ENCODE measurements around the gene RNF213. TPM values are rescaled to one million over a fixed set of nuclear protein-coding genes. Genes with fewer than 3 reads are reported as not detected.

Gene RNF213
- total RNA-seq, 6 experiments from 2014 or later: 59.1 to 87.7 (median 73.0) TPM

- 96% methylated on average over 15 of the region's 15 CpGs for WGBS (ENCODE audit: insufficient coverage, low coverage, low lambda C conversion rate, missing lambda C conversion rate)
- ATAC-seq (no peak), DNase-seq (no peak)
- Histone ChIP-seq H3K27me3 (no peaks in the 10 kb centered on the region), H3K27ac (no peak overlapping the region), H3K4me1 (no peaks in the 10 kb centered on the region), H3K4me3 (no peak overlapping the region), H3K9me3 (no peaks in the 10 kb centered on the region), H3K36me3 (peaks cover 0 to 49% (median 29%) of the 10 kb centered on the region in 4 donors)
- TF ChIP-seq POLR2A (IDR thresholded peaks at IDR 0.05): no peak
- TF ChIP-seq, protein P1, sequence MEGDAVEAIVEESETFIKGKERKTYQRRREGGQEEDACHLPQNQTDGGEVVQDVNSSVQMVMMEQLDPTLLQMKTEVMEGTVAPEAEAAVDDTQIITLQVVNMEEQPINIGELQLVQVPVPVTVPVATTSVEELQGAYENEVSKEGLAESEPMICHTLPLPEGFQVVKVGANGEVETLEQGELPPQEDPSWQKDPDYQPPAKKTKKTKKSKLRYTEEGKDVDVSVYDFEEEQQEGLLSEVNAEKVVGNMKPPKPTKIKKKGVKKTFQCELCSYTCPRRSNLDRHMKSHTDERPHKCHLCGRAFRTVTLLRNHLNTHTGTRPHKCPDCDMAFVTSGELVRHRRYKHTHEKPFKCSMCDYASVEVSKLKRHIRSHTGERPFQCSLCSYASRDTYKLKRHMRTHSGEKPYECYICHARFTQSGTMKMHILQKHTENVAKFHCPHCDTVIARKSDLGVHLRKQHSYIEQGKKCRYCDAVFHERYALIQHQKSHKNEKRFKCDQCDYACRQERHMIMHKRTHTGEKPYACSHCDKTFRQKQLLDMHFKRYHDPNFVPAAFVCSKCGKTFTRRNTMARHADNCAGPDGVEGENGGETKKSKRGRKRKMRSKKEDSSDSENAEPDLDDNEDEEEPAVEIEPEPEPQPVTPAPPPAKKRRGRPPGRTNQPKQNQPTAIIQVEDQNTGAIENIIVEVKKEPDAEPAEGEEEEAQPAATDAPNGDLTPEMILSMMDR (IDR thresholded peaks at IDR 0.05): no peak
- intact Hi-C loops (cut with DNase I): no loop called here
Measured at GRCh38 chr17:80320496-80320895, 59.8 kb downstream of the RNF213 start.

DNA sequence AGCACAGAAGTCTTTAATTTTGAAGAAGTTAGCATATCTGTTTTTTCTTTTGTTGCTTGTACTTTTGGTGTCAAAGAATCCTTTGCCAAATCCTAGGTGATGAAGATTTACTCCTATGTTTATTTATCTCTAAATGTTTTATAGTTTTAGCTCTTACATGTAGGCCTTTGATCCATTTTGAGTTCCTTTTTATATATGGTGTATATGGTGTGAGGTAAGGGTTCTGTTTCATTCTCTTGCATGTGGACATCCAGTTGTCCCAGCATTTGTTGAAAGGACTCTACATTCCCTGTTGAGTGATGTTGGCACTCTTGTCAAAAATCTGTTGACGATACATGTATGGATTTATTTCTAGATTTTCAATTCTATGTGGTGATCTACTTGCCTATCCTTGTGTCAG, 62.2 kb downstream of the RNF213 start:
- no peak overlapping the region for H3K27ac ChIP-seq
- H3K9me3 ChIP-seq: no peaks in the 10 kb centered on the region
- no peaks in the 10 kb centered on the region for H3K27me3 ChIP-seq
- ATAC-seq (no peak), DNase-seq (no peak)
- peaks cover 0 to 61% (median 26%) of the 10 kb centered on the region in 4 donors for H3K36me3 ChIP-seq
- H3K4me3 ChIP-seq: no peak overlapping the region
- no peaks in the 10 kb centered on the region for H3K4me1 ChIP-seq
- TF ChIP-seq, protein P1 (IDR thresholded peaks at IDR 0.05): no peak
- TF ChIP-seq POLR2A (IDR thresholded peaks at IDR 0.05): no peak
- WGBS (ENCODE audit: insufficient coverage, low coverage, low lambda C conversion rate, missing lambda C conversion rate): 89% methylated on average over 1 of the region's 1 CpG
- intact Hi-C loops (cut with DNase I): no loop called here

DNA sequence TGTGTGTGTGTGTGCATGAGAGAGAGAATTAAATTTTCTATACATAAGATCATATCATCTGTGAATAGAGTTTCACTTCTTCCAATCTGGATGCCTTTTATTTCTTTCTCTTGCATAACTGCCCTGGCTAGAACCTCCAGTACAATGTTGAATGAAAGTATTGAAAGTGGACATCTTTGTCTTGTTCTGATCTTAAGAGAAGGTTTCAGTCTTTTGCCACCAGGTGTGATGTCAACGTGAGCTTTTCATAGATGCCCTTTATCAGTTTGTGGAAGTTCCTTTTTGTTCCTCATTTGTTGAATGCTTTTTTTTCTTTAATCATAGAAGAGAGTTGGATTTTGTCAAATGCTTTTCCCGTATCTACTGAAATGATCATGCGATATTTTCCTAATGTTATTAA, 63.3 kb downstream of the RNF213 start:
- TF ChIP-seq, protein P1 (IDR thresholded peaks at IDR 0.05): no peak
- no peak for TF ChIP-seq POLR2A (IDR thresholded peaks at IDR 0.05)
- no peaks in the 10 kb centered on the region for H3K9me3 ChIP-seq
- no peaks in the 10 kb centered on the region for H3K4me1 ChIP-seq
- ATAC-seq (no peak), DNase-seq (no peak)
- intact Hi-C loops (cut with DNase I): no loop called here
- no peaks in the 10 kb centered on the region for H3K27me3 ChIP-seq
- no peak overlapping the region for H3K27ac ChIP-seq
- 93% methylated on average over 2 of the region's 3 CpGs for WGBS (ENCODE audit: insufficient coverage, low coverage, low lambda C conversion rate, missing lambda C conversion rate)
- peaks cover 0 to 63% (median 23%) of the 10 kb centered on the region in 4 donors for H3K36me3 ChIP-seq
- H3K4me3 ChIP-seq: no peak overlapping the region

DNA sequence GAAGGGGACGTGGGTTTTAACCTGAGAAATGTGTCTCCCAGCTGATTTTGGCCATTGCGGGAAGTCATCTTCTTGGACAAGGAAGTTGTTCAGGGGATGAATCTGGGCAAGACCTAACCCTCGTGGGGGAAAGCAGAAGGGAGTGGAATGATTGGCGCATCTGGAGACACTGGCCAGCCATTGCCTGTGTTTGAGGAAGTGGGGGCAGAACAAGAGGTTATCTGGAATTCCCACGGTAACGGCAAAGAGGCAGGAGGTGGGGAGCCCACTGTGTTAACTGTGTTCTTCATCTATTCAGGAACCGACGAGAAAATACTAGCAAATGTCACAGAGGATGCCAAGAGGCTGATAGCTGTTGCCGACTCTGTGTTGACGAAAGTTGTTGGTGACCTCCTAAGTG, 66.9 kb downstream of the RNF213 start:
- intact Hi-C loops (cut with DNase I): no loop called here
- no peak for TF ChIP-seq POLR2A (IDR thresholded peaks at IDR 0.05)
- TF ChIP-seq, protein P1 (IDR thresholded peaks at IDR 0.05): no peak
- H3K27ac ChIP-seq: no peak overlapping the region

More for the DNA sequence above, 66.9 kb downstream of the RNF213 start:
- peak; percentile 56 to 76 (median 64) for ATAC-seq
- no peak overlapping the region for H3K4me3 ChIP-seq
- no peaks in the 10 kb centered on the region for H3K27me3 ChIP-seq
- no peak for DNase-seq
- H3K9me3 ChIP-seq: no peaks in the 10 kb centered on the region
- H3K36me3 ChIP-seq: peaks cover 0 to 72% (median 13%) of the 10 kb centered on the region in 4 donors
- 52% methylated on average over 10 of the region's 10 CpGs for WGBS (ENCODE audit: insufficient coverage, low coverage, low lambda C conversion rate, missing lambda C conversion rate)
- H3K4me1 ChIP-seq: no peaks in the 10 kb centered on the region
